CD14-positive monocyte (primary cell): Measurements from ENCODE around the gene ULK4. TPM values are rescaled to one million over a fixed set of nuclear protein-coding genes. Genes with fewer than 3 reads are reported as not detected.

Experiments
- DNase-seq, 3 donors: peaks; one replicate each; pipeline ENCODE4 v3.0.0-alpha.2; 2011 to 2022
- H2AFZ ChIP-seq: 2 replicates; pipeline ENCODE4 v1.6.0; 2012; ENCODE audit warnings: mild to moderate bottlenecking, low read depth, low read length, inconsistent platforms; ENCODE audit not compliant: insufficient read depth, poor library complexity, severe bottlenecking
- H3K27ac ChIP-seq, 2 donors: 1 replicate in 1 of 2; 2 replicates in 1 of 2; pipeline ENCODE4 v1.5.1; 2012 to 2013; ENCODE audit warnings: low read length in 2 of 2, control low read depth in 1 of 2, inconsistent platforms in 1 of 2, low read depth in 1 of 2, mild to moderate bottlenecking in 1 of 2
- H3K27me3 ChIP-seq, 2 donors: one replicate each; pipeline versions ENCODE4 v1.6.0 to v1.6.1; 2011 to 2013; ENCODE audit warnings: low read length in 2 of 2; ENCODE audit not compliant: control insufficient read depth in 2 of 2, insufficient read depth in 2 of 2
- H3K36me3 ChIP-seq, 2 donors: replicated peaks in 1 of 2; 1 replicate in 1 of 2; 2 replicates in 1 of 2; pipeline versions ENCODE4 v1.5.1 to v1.6.1; 2012 to 2013; ENCODE audit warnings: low read length in 2 of 2, control low read depth in 1 of 2, inconsistent platforms in 1 of 2, mild to moderate bottlenecking in 1 of 2; ENCODE audit not compliant: insufficient read depth in 2 of 2, control insufficient read depth in 1 of 2
- H3K4me1 ChIP-seq, 2 donors: 1 replicate in 1 of 2; 2 replicates in 1 of 2; pipeline versions ENCODE4 v1.5.1 to v1.6.1; 2012 to 2013; ENCODE audit warnings: low read length in 2 of 2, control low read depth in 1 of 2, inconsistent platforms in 1 of 2, mild to moderate bottlenecking in 1 of 2, moderate library complexity in 1 of 2; ENCODE audit not compliant: insufficient read depth in 2 of 2, control insufficient read depth in 1 of 2
- H3K4me2 ChIP-seq: replicated peaks from 2 replicates; pipeline ENCODE3; 2012; ENCODE audit warnings: low read length, moderate library complexity, mild to moderate bottlenecking; ENCODE audit not compliant: poor library complexity, severe bottlenecking; ENCODE audit errors: extremely low read depth
- H3K4me3 ChIP-seq, 3 experiments: fragments of 200-600 bp in 1 of 3; sonication (generic) in 1 of 3; replicated peaks in 1 of 3; 1 replicate in 2 of 3; 2 replicates in 1 of 3; pipeline ENCODE4 v1.5.1; 2011 to 2013; ENCODE audit warnings: low read length in 3 of 3, mild to moderate bottlenecking in 3 of 3, control low read depth in 2 of 3, low read depth in 2 of 3, inconsistent platforms in 1 of 3, moderate library complexity in 1 of 3
- H3K79me2 ChIP-seq: 2 replicates; pipeline ENCODE4 v1.6.0; 2012; ENCODE audit warnings: mild to moderate bottlenecking, control low read depth, inconsistent platforms, low read length, moderate library complexity; ENCODE audit not compliant: insufficient read depth
- H3K9ac ChIP-seq: 2 replicates; pipeline ENCODE4 v1.6.0; 2017; ENCODE audit warnings: low read length, mild to moderate bottlenecking; ENCODE audit not compliant: insufficient read depth, poor library complexity, severe bottlenecking
- H3K9me3 ChIP-seq, 2 donors: replicated peaks in 1 of 2; 1 replicate in 1 of 2; 2 replicates in 1 of 2; pipeline versions ENCODE4 v1.5.1 to v1.6.1; 2012 to 2013; ENCODE audit warnings: low read length in 2 of 2, control low read depth in 1 of 2; ENCODE audit not compliant: control insufficient read depth in 1 of 2, insufficient read depth in 1 of 2
- H4K20me1 ChIP-seq: 2 replicates; pipeline ENCODE4 v1.6.0; 2012; ENCODE audit warnings: mild to moderate bottlenecking, low read length, control low read depth, moderate library complexity; ENCODE audit not compliant: insufficient read depth
- H3K27ac Mint-ChIP-seq, 7 donors: one replicate each; pipeline ENCODE4 v1.8.0; 2020; ENCODE audit warnings: mild to moderate bottlenecking in 7 of 7, mixed read lengths in 7 of 7, moderate library complexity in 6 of 7, inconsistent platforms in 2 of 7
- H3K27me3 Mint-ChIP-seq, 3 donors: one replicate each; pipeline ENCODE4 v1.8.0; 2021 to 2022; ENCODE audit warnings: low read depth in 3 of 3, mild to moderate bottlenecking in 3 of 3, mixed read lengths in 3 of 3, moderate library complexity in 3 of 3, inconsistent platforms in 1 of 3
- H3K36me3 Mint-ChIP-seq, 2 donors: one replicate each; pipeline ENCODE4 v1.8.0; 2020; ENCODE audit warnings: mixed read lengths in 2 of 2, inconsistent platforms in 1 of 2, mild to moderate bottlenecking in 1 of 2
- H3K4me1 Mint-ChIP-seq: one replicate; pipeline ENCODE4 v1.8.0; 2020; ENCODE audit warnings: mild to moderate bottlenecking, mixed read lengths
- H3K4me3 Mint-ChIP-seq, 2 donors: one replicate each; pipeline ENCODE4 v1.8.0; 2020; ENCODE audit warnings: mild to moderate bottlenecking in 2 of 2, mixed read lengths in 2 of 2, moderate library complexity in 1 of 2
- H3K9me3 Mint-ChIP-seq, 7 donors: one replicate each; pipeline ENCODE4 v1.8.0; 2020 to 2022; ENCODE audit warnings: mixed read lengths in 7 of 7, mild to moderate bottlenecking in 6 of 7, moderate library complexity in 6 of 7, inconsistent platforms in 2 of 7
- WGBS: methylation state at CpG from one replicate; pipeline ENCODE4 v1.1.5; 2013; ENCODE audit warnings: missing lambda C conversion rate; ENCODE audit not compliant: insufficient coverage; 5-methylcytosine and 5-hydroxymethylcytosine counted together
- intact Hi-C, 2 donors: fragments of 100-400 bp; cut with micrococcal nuclease; formaldehyde crosslinking; loops; one replicate each; pipeline versions ENCODE4 v1.15.0 to v1.15.1; 2023
- polyA plus RNA-seq, 3 donors: library from polyadenylated mRNA; depleted of rRNA in 1 of 3; unstranded in 2 of 3; stranded (reverse) in 1 of 3; fragments of 300-500 nt in 2 of 3; fragments of >200 nt in 1 of 3; fragmentation: Illumina TruSeq in 2 of 3; gene quantifications; 1 replicate in 2 of 3; 2 replicates in 1 of 3; pipeline ENCODE4 v1.2.3, GENCODE V29; 2012 to 2021
- TF ChIP-seq, protein P1 (sequence below): fragments of 200-600 bp; IDR thresholded peaks from one replicate; pipeline ENCODE4 v1.8.0; 2022; ENCODE audit warnings: antibody characterized with exemption, mild to moderate bottlenecking

The ULK4 gene
- polyA plus RNA-seq, 3 donors: 6.7 to 14.0 (median 11.8) TPM

DNA sequence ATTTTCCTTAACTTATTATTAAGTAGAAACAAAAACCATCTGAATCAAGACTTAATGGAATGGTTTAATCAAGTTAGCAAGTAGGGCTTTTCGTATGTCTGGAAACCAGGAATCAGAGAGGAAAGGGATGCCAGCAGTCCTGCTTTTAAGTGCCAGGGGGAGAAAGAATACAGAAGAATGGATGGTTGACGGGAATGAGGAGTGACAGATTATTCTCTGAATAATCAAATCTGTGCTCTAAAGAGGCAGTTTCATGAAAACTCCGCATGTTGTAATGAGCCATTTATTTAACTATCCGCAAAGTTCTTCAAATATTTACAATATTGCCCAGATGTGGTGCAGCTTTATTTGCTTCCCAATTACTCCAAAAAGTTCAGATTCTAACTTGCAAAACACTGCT, 659.6 kb downstream of the ULK4 start:
- no peak overlapping the region for H3K9ac ChIP-seq
- H3K9me3 ChIP-seq: no peaks in the 10 kb centered on the region
- H3K36me3 ChIP-seq: no peaks in the 10 kb centered on the region
- WGBS: 100% methylated on average over 1 of the region's 4 CpGs
- Mint-ChIP-seq H3K27ac (peak overlapping the region in 1 of 7 donors; percentile 64), H3K4me3 (no peak overlapping the region), H3K36me3 (no peaks in the 10 kb centered on the region), H3K27me3 (no peaks in the 10 kb centered on the region), H3K9me3 (peaks cover 0 to 5% (median 0%) of the 10 kb centered on the region in 7 donors), H3K4me1 (no peaks in the 10 kb centered on the region)
- no peak overlapping the region for H2AFZ ChIP-seq
- H3K79me2 ChIP-seq: no peaks in the 10 kb centered on the region
- TF ChIP-seq, protein P1, sequence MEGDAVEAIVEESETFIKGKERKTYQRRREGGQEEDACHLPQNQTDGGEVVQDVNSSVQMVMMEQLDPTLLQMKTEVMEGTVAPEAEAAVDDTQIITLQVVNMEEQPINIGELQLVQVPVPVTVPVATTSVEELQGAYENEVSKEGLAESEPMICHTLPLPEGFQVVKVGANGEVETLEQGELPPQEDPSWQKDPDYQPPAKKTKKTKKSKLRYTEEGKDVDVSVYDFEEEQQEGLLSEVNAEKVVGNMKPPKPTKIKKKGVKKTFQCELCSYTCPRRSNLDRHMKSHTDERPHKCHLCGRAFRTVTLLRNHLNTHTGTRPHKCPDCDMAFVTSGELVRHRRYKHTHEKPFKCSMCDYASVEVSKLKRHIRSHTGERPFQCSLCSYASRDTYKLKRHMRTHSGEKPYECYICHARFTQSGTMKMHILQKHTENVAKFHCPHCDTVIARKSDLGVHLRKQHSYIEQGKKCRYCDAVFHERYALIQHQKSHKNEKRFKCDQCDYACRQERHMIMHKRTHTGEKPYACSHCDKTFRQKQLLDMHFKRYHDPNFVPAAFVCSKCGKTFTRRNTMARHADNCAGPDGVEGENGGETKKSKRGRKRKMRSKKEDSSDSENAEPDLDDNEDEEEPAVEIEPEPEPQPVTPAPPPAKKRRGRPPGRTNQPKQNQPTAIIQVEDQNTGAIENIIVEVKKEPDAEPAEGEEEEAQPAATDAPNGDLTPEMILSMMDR: no peak
- DNase-seq: no peak
- intact Hi-C loops: no loop called here
- no peaks in the 10 kb centered on the region for H3K27me3 ChIP-seq
- H3K4me3 ChIP-seq: no peak overlapping the region
- no peak overlapping the region for H3K27ac ChIP-seq
- H4K20me1 ChIP-seq: no peaks in the 10 kb centered on the region
- H3K4me1 ChIP-seq: no peaks in the 10 kb centered on the region
- no peak overlapping the region for H3K4me2 ChIP-seq

DNA sequence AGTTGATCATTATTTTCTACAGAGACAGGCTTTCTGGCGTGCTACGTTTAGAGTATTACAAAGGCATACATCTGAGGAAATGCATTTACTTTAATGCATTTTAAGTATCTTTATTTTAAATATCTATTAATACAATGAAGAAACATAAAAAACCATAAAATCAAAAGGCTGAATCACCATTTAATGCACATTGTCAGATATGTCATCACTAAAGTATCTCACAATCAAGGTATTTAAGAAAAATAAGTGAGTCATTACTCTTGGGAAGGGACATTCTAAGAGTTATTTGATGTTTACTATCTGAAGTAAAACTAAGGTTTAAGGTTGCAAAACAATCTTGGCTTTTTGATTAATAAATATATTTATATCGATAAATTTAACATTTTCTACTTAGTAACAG, 660.4 kb downstream of the ULK4 start:
- Histone ChIP-seq H3K9me3 (no peaks in the 10 kb centered on the region), H3K4me1 (no peaks in the 10 kb centered on the region), H3K36me3 (no peaks in the 10 kb centered on the region), H3K4me3 (no peak overlapping the region), H2AFZ (no peak overlapping the region), H4K20me1 (no peaks in the 10 kb centered on the region), H3K4me2 (no peak overlapping the region), H3K27ac (no peak overlapping the region), H3K79me2 (no peaks in the 10 kb centered on the region), H3K27me3 (no peaks in the 10 kb centered on the region), H3K9ac (no peak overlapping the region)
- DNase-seq: no peak
- Mint-ChIP-seq H3K27me3 (no peaks in the 10 kb centered on the region), H3K4me1 (no peaks in the 10 kb centered on the region), H3K36me3 (no peaks in the 10 kb centered on the region), H3K27ac (no peak overlapping the region), H3K4me3 (no peak overlapping the region), H3K9me3 (peaks cover 0 to 5% (median under 1%) of the 10 kb centered on the region in 7 donors)
- intact Hi-C loops: no loop called here
- TF ChIP-seq, protein P1: no peak
- no CpG with 5 or more reads among the region's 3 CpGs for WGBS
